GM18907 (cell line): ENCODE data around the gene BLOC1S1.
A peak's percentile ranks its signal among the peaks of the same experiment; 100 is the strongest.

Source experiments
- ATAC-seq: cut with Tn5 transposase; IDR thresholded peaks from one replicate; pipeline ENCODE4 v1.9.1; 2021; ENCODE audit warnings: mild to moderate bottlenecking, moderate library complexity; ENCODE audit not compliant: unreplicated experiment

BLOC1S1 gene

DNA sequence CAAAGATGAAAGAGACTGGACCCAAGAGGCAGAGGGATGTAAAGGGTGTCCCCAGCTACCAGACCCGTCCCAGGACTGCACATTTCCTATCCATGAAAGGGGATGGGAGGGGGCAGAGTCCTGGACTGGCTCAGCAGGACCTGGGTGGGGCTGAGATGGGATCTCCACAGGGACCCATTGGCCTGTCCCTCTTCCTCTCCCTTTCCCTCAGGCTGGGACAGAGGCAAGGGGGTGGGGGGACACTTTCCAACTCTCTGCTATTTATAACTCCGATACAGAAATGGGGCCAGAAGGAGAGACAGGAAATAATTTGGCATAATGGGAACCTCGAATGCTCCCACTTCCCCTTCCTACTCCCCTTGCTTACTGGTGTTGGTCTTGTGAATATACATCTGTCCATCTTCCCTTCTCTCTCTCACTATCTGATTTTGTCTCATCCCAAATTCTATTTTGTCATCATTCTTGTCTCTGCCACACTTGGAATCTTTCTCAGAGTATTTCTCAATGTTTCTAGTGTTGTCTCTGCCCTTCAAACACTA, 7.1 kb upstream of the BLOC1S1 start:
- no peak for ATAC-seq

DNA sequence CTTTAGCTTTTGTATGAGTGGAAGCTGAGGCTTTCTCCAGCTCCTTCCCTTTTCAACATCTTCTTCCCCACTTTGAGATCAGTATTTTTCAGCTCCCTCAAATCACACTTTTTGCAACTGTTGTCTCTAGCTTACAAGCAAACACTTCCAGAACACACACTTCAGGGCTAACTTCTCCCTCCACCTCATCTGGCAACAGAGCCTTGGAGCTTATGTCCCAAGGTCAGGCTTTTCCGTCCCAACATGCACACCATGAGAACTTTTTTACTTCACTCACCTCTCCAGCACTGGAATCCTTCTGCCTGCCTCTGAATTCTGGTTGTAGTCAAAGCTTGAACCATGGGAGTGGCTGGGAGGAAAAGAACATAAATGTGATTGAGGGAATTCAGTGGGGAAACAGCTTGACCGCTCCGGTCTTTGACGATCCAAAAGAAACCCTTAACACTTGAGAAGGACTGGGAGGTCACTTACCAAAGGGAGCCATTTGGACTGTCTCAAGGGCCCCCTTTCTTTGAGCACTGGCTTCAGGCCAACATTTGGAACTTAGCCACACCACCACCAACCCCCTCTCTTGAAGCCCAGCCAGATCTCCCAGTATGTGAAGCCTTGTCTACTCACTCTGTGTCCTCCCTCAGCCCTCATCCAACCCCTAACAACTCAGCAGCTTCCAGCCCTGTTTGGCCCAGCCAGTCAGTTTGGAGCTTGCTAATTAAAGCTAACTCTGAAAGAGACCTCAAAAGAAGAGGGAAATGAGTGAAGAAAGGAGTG, 3.9 kb upstream of the BLOC1S1 start:
- no peak for ATAC-seq

DNA sequence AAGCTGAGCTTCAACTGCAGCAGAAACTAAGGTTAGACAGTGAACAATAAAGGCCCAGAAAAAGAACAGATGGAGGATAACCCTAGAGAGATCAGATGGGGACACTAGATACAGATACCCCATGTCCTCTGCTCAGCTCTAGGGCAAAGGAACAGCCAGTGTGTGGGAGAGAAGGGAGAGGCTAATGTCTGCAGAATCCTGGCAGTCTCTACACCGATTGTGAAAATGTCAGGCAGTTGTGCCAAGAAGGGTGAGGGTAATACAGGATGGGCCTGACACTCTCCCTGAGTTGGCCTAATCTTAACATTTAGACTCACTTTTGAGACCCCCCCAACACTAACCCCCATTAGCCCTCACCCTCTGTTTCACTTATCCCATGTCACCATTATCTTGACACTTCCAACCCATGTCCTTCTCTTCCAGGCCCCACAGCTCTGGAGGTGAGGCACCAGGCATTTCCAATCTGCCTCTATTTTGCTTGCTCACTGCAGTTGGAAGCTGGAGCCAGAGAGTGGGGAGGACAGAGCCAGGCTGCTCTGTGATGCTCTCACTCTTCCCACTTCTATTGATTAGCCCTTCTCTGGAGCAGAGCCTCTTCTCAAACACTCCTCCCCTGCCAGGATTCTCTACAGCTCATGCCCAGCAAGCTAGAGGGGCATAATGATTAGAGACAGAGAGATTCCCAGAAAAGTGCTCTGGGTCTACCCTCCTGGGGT, 3.0 kb upstream of the BLOC1S1 start:
- ATAC-seq = no peak

DNA sequence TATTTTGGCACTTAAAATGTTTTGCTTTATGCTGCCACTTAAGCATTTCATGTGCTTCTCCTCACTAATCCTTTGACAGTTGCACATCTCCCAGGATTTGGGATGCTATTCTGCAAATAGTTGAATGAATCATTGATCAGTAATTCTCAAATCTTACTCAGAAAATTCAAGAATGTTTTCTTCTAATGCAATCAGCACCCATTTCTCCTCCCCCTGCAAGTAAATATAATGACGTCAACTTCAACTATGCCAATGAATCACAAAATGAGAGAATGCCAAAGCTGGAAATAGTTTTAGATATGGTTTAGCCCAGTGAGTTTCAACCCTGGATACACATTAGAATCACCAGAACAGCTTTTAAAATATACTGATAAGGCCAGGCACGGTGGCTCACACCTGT, 2.1 kb upstream of the BLOC1S1 start:
- ATAC-seq = no peak

DNA sequence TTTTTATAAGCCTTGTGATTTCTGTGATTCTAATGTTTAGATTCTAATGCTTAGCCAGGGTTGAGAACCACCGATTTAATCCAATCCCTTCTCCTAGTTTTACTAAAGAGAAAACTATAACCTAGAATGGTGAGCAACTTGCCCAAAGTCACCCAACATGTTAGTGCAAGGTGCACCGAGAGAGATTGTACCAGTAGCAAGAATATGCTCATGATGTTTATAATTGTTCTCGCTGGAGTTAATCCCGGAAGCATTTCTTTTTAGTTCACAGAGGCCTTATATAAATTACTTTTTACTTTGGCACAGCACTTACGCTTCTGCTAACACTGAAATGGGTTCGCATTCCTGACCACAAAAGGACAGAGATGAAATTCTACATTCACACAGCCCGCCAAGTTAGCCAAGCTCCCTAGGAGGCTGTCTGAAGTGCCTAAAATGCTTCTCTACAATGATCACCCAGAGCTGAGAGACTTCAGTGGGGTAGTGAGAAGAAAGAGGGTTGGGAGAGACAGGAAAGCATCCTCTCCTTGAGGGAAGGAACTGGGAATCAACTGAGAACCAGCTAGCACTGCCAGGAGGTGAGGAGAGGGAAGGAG, 579 bp upstream of the BLOC1S1 start:
- peak; percentile 0 for ATAC-seq

DNA sequence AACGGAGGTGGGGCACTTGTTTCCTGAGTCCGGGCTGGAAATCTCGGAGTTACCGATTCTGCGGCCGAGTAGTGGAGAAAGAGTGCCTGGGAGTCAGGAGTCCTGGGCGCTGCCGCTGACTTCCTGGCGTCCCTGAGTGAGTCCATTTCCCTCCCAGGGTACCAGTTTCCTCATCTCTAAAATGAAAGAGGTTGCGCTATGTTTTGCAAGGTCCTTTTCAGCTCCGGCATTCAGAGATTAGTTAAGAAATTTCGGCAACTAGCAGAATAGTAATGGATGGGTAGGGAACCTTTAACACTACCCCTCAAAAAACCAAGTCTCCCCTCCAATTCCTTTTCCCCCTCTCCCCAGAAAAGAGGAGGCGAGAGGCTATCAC, 724 bp downstream of the BLOC1S1 start:
- ATAC-seq = peak; percentile 32

DNA sequence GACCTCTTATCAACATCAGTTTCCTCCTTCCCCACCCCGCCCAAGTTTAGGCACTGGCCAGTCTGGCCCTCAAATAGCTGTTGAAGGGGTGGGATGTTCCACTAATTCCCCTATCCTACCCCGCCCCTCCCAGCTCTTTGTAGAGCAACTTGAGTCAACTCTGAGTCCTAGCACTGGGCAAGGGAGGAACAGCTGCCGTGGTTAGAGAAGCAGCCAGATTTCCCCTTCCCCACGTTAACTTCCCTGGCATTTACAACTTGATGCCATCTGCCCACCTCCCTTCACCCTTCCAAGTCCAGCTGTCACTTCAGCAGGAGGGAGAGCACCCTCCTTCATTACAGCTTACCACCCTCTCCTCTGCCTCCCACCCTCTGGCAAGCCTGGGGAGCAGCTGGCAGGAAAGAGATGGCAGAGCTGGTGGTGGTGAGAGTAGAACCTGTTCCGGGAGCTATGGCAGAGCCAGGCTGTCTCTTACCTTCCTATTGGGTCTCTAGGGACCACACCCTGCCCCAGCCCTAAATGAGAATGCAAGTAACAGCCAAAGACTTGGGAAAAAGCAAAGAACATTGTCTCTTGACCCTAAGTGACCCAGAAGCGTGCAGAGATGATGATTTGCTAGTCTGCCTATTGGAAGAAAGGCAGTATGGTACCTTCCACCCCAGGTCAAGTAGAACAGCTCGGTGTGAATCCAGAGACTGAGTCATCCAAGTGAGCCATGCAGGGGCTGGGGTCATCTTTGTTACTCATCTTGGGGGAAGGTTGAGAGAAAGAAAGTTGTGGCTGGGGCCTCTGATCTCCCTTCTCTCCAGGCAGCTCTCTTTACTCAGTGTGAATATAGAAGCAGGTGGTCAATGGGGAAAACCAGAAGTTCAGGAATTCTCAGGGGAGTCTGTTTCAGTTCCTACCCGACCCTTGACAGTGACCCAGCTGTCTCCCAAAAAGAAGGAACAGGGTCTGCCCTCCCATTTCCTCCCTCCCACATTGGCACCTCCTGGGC, 1.5 kb downstream of the BLOC1S1 start:
- no peak for ATAC-seq

DNA sequence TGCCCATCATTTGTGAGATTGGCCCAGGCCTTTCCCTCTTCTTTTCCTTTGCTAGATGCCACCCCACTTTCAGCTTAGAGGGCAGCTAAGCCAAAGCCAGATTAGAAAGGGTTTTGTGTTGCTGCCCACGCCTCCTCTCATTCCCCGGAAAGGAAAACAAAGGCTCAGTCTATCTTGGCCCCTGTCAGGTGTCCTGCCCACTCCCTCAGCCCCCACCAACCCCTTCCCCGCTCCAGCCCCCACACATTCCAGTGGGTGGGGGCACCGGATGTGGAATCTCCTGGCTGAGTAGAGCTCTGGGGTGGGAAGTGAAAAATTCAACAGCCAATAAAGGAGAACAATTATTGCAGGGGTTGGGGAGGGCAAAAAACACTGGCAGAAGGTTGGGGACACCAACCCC, 2.2 kb downstream of the BLOC1S1 start:
- no peak for ATAC-seq

DNA sequence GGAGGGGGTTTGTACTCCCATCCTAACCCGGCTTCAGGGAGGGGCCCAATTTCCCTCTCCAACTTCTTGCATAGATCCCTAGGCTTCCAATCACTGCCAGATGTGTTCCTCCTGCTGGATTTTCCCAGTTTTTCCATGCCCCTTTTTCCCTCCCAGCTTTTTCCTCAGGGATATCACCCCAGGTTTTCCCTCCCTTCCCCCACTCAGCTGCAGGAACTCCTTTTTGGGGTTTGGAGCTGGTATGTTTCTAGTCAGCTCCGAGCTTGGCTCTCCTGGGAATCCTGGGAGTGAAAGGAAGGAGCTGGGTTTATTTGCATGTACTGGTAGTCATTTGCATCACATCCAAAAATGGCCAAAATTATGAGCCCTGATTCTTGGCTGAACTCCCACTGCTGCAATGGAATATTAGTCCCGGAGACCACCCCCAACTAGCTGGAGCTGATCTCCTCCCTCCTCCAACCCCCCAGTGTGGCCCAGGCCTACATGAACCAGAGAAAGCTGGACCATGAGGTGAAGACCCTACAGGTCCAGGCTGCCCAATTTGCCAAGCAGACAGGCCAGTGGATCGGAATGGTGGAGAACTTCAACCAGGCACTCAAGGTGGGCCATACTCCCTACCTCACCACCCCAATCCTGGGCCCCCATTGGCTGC, 2.9 kb downstream of the BLOC1S1 start:
- no peak for ATAC-seq

DNA sequence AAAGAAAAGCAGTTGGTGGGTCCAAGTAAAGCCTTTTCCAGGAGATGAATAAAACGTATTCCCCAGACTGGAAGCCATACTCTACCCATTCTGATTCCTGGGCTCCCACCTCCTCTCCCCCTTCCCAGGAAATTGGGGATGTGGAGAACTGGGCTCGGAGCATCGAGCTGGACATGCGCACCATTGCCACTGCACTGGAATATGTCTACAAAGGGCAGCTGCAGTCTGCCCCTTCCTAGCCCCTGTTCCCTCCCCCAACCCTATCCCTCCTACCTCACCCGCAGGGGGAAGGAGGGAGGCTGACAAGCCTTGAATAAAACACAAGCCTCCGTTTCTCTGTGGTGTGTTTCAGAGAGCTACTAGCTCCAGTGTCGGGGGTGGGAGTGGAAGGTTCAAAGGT, 3.5 kb downstream of the BLOC1S1 start:
- ATAC-seq = no peak

DNA sequence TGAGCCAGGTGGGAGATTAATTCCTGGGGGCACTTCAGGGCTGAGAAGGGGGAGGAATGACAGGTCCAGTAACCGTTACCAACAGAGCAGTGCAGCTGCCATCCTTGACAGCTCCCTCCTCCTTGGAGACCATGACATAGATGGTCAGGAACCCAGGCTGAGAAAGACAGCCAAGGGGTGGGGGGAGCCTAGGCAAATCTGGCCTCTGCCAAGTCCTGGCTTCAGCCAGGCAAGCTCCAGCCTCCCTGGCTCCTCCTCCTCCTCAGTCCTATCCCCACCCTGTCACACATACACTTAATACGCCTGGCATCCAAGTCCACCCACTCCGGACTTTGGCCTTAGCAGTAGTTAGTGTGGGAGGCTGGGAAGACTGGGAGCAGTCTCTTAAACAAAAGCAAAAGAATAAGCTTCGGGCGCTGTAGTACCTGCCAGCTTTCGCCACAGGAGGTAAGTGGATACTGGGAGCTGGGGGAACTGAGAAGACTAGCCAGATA, 4.3 kb downstream of the BLOC1S1 start, which contains the start of gene RDH5:
RDH5 (plus strand) TSS at position 323 of the 494 bp plus-strand sequence. CDS start 792 bp downstream, outside the sequence.
- no peak for ATAC-seq

DNA sequence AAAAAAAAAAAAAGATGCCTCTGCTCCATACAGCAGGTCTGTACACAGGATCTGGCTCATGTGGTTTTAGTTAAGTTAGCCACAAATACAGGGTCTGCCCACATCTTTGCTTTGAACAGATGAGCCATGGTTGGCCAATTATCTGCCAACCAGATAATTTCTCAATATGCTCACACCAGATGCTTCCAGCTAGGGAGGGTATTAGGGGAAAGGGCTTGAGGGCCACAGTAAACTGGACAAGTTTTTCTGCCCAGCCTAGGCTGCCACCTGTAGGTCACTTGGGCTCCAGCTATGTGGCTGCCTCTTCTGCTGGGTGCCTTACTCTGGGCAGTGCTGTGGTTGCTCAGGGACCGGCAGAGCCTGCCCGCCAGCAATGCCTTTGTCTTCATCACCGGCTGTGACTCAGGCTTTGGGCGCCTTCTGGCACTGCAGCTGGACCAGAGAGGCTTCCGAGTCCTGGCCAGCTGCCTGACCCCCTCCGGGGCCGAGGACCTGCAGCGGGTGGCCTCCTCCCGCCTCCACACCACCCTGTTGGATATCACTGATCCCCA, 5.1 kb downstream of the BLOC1S1 start:
- no peak for ATAC-seq

DNA sequence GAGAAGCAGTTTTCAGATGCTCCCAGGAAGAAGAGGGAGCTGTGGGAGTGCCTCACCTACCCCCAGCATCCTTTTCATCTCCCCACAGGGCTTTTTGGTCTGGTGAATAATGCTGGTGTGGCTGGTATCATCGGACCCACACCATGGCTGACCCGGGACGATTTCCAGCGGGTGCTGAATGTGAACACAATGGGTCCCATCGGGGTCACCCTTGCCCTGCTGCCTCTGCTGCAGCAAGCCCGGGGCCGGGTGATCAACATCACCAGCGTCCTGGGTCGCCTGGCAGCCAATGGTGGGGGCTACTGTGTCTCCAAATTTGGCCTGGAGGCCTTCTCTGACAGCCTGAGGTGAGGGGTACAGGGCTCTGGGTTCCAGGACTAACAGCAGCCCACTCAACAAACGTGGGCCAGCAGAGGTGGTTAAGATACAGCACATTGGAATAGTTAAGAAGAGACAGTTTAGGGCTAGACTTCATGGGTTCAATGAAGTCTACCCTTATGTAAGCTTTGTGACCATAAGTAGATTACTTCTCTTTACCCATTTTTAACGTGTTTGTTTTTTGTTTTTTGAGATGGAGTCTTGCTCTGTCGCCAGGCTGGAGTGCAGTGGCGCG, 5.9 kb downstream of the BLOC1S1 start:
- no peak for ATAC-seq

DNA sequence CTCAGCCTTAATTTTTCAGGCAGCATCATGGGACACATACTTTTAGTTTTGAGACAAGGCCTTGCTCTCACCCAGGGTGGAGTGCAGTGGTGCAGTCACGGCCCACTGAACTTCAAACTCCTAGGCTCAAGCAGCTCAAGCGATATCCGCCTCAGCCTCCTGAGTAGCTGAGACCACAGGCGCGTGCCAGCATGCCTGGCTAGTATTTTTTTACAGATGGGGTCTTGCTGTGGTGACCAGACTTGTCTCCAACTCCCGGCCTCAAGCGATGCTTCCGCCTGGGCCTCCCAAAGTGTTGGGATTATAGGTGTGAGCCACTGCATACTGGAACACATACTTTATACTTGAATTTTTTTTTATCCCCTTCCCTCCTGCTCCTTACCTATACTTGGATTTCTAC, 7.1 kb downstream of the BLOC1S1 start:
- no peak for ATAC-seq

DNA sequence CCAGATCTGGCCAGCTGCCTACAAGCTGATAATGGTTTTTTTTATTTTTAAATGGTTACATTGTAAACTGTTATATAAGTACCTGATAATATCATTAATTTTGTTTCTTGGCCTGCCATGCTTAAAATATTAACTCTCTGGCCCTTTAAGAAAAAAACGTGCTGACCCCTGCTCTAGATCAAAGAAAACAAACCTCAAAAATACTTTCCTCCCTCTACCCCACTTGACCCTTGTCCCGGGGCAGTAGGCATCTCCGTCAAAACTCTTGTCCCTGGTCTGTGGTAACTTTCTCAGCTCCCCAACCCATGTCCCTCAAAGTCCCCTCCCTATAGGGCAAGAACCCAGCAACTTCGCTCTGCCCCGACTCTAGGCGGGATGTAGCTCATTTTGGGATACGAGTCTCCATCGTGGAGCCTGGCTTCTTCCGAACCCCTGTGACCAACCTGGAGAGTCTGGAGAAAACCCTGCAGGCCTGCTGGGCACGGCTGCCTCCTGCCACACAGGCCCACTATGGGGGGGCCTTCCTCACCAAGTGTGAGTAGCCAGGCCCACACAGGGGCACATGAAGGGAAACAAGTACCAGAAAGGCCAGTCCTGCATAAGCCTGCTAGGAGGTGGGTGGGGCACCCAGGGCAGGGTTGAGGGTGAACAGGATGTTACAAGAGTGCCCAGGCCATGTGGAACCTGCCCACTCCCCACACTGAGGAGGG, 7.8 kb downstream of the BLOC1S1 start:
- no peak for ATAC-seq

DNA sequence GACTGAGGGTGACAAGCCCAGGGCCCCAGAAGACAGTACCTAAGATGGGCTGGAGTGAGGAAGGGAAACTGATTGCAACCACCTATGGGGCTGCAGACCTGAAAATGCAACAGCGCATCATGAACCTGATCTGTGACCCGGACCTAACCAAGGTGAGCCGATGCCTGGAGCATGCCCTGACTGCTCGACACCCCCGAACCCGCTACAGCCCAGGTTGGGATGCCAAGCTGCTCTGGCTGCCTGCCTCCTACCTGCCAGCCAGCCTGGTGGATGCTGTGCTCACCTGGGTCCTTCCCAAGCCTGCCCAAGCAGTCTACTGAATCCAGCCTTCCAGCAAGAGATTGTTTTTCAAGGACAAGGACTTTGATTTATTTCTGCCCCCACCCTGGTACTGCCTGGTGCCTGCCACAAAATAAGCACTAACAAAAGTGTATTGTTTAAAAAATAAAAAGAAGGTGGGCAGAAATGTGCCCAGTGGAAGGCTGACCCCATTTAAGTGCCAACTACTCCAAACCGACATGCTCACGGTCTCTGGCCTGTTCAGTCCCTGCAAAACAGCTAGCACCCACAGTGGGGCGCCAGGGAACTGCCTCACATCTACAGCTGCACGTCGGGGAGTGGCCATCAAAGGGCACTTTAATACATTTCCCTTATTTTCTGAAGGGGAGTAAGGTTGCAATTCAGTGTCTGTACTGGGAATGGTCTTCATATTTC, 8.5 kb downstream of the BLOC1S1 start:
- ATAC-seq = no peak

DNA sequence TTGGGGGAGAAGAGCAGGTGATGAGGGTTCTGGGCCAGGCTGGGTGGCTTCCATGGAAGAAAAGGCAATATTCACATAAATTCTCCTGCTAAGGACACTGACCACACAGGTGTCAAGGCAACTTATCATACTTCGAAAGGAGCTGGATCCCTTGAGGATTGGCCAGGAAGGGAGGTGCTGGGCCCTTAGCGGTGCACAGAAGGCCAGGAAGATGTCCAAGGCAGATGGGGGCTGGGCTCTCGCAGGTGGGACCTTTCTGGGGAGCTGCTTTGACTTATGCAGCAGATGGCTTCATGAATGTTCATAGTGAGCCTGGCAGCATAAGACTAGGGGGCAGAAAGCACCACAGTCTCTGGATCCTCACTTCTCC, 9.1 kb downstream of the BLOC1S1 start:
- no peak for ATAC-seq

DNA sequence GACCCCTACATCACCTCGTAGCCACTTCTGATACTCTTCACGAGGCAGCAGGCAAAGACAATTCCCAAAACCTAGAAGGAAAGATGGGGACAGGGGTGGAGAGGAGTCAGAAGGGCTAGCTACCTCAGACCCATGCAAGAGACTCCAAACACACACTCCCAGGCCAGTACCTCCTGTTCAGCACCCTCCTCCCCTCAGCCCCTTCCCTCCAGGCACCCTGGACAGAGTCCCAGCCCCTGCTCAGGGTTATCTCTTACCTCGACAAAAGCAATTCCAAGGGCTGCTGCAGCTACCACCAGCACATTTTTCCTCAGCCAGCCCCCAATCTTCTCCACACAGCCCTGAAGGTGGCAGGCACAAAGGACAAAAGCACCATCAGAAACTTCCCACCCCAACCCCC, 9.7 kb downstream of the BLOC1S1 start:
- no peak for ATAC-seq
